ENCODE data around the gene LRCH3.

- peak; percentile 53 for TF ChIP-seq CTCF (conservative IDR thresholded peaks at IDR 0.05; ENCODE audit: low read depth, low read length)
- no peak for TF ChIP-seq EZH2 (IDR thresholded peaks at IDR 0.05; ENCODE audit: borderline replicate concordance, low read depth, low read length, poor library complexity, severe bottlenecking)
Measured at GRCh38 chr3:197749601-197750395, 41.3 kb upstream of the LRCH3 start, which contains the start of gene FYTTD1.

Data from A673 (cell line).